ENCODE data around the gene CCDC15. TPM values are rescaled to one million over a fixed set of nuclear protein-coding genes. Genes with fewer than 3 reads are reported as not detected.
A peak's percentile ranks its signal among the peaks of the same experiment; 100 is the strongest.
"Not testable (repeated sequence)": the region's sequence is repeated elsewhere in the genome, so short reads cannot be mapped to it uniquely, and the experiment has no call there.

Gene CCDC15
- total and polyA plus RNA-seq, 2 donors (not counting 1 experiment from before 2014, with no cell fraction given): 1.2 to 2.3 TPM

GRCh38 chr11:124954590-124954955, 571 bp downstream of the CCDC15 start:
- no peaks in the 10 kb centered on the region for H3K36me3 ChIP-seq (ENCODE audit: control insufficient read depth, insufficient read depth, low read length)
- no peaks in the 10 kb centered on the region for H3K9me3 ChIP-seq (ENCODE audit: control insufficient read depth, insufficient read depth, low read depth, low read length)
- DNase-seq (ENCODE audit: low read depth in 2 of 2): no peak
- peak overlapping the region; percentile 27 for H3K4me2 ChIP-seq (ENCODE audit: extremely low read depth, insufficient read depth, low read length)
- peak overlapping the region; percentile 73 for H3K9ac ChIP-seq (ENCODE audit: insufficient read depth, low read length)
- H4K20me1 ChIP-seq (ENCODE audit: control insufficient read depth, extremely low read depth, insufficient read depth, low read length): no peaks in the 10 kb centered on the region
- H3K79me2 ChIP-seq (ENCODE audit: control insufficient read depth, insufficient read depth, low read length): no peaks in the 10 kb centered on the region
- H3K4me3 ChIP-seq (replicated peaks in 1 of 4; ENCODE audit: control extremely low read depth in 1 of 4, insufficient read depth in 1 of 4, low read depth in 3 of 4, low read length in 4 of 4): peak overlapping the region; percentile 58 to 89 (median 68)
- H2AFZ ChIP-seq (ENCODE audit: low read length): peak overlapping the region; percentile 84
- H3K27me3 ChIP-seq (ENCODE audit: control insufficient read depth, insufficient read depth, low read length): no peaks in the 10 kb centered on the region
- H3K4me1 ChIP-seq (ENCODE audit: control insufficient read depth, extremely low read depth, insufficient read depth, low read length): no peaks in the 10 kb centered on the region
- peak overlapping the region; percentile 87 for H3K27ac ChIP-seq (ENCODE audit: insufficient read depth, low read length)
- TF ChIP-seq EZH2 (IDR thresholded peaks at IDR 0.05; ENCODE audit: low read length, missing control alignments) (no peak), CTCF (conservative IDR thresholded peaks at IDR 0.05 in 1 of 2, IDR thresholded peaks at IDR 0.05 in 1 of 2; ENCODE audit: low read depth in 1 of 2, low read length in 2 of 2) (no peak)

GRCh38 chr11:124955035-124955434, 1.0 kb downstream of the CCDC15 start:
- Histone ChIP-seq H3K4me1 (ENCODE audit: control insufficient read depth, extremely low read depth, insufficient read depth, low read length) (no peaks in the 10 kb centered on the region), H3K4me3 (replicated peaks in 1 of 4; ENCODE audit: control extremely low read depth in 1 of 4, insufficient read depth in 1 of 4, low read depth in 3 of 4, low read length in 4 of 4) (peak overlapping the region in 2 of 4 experiments; percentile 58 to 89), H2AFZ (ENCODE audit: low read length) (no peak overlapping the region), H3K4me2 (ENCODE audit: extremely low read depth, insufficient read depth, low read length) (peak overlapping the region; percentile 27), H4K20me1 (ENCODE audit: control insufficient read depth, extremely low read depth, insufficient read depth, low read length) (no peaks in the 10 kb centered on the region), H3K36me3 (ENCODE audit: control insufficient read depth, insufficient read depth, low read length) (no peaks in the 10 kb centered on the region), H3K9me3 (ENCODE audit: control insufficient read depth, insufficient read depth, low read depth, low read length) (no peaks in the 10 kb centered on the region), H3K9ac (ENCODE audit: insufficient read depth, low read length) (no peak overlapping the region), H3K27ac (ENCODE audit: insufficient read depth, low read length) (no peak overlapping the region), H3K27me3 (ENCODE audit: control insufficient read depth, insufficient read depth, low read length) (no peaks in the 10 kb centered on the region), H3K79me2 (ENCODE audit: control insufficient read depth, insufficient read depth, low read length) (no peaks in the 10 kb centered on the region)
- TF ChIP-seq CTCF (conservative IDR thresholded peaks at IDR 0.05 in 1 of 2, IDR thresholded peaks at IDR 0.05 in 1 of 2; ENCODE audit: low read depth in 1 of 2, low read length in 2 of 2) (no peak), EZH2 (IDR thresholded peaks at IDR 0.05; ENCODE audit: low read length, missing control alignments) (no peak)
- DNase-seq (ENCODE audit: low read depth in 2 of 2): no peak

- Histone ChIP-seq H3K27ac (ENCODE audit: insufficient read depth, low read length) (no peak overlapping the region), H3K4me3 (replicated peaks in 1 of 4; ENCODE audit: control extremely low read depth in 1 of 4, insufficient read depth in 1 of 4, low read depth in 3 of 4, low read length in 4 of 4) (no peak overlapping the region), H2AFZ (ENCODE audit: low read length) (no peak overlapping the region), H3K9ac (ENCODE audit: insufficient read depth, low read length) (no peak overlapping the region), H3K36me3 (ENCODE audit: control insufficient read depth, insufficient read depth, low read length) (no peaks in the 10 kb centered on the region), H4K20me1 (ENCODE audit: control insufficient read depth, extremely low read depth, insufficient read depth, low read length) (no peaks in the 10 kb centered on the region), H3K27me3 (ENCODE audit: control insufficient read depth, insufficient read depth, low read length) (no peaks in the 10 kb centered on the region), H3K79me2 (ENCODE audit: control insufficient read depth, insufficient read depth, low read length) (no peaks in the 10 kb centered on the region), H3K9me3 (ENCODE audit: control insufficient read depth, insufficient read depth, low read depth, low read length) (no peaks in the 10 kb centered on the region), H3K4me2 (ENCODE audit: extremely low read depth, insufficient read depth, low read length) (no peak overlapping the region), H3K4me1 (ENCODE audit: control insufficient read depth, extremely low read depth, insufficient read depth, low read length) (no peaks in the 10 kb centered on the region)
- DNase-seq (ENCODE audit: low read depth in 2 of 2): peak; percentile 69 to 90
- TF ChIP-seq EZH2 (IDR thresholded peaks at IDR 0.05; ENCODE audit: low read length, missing control alignments) (no peak), CTCF (conservative IDR thresholded peaks at IDR 0.05 in 1 of 2, IDR thresholded peaks at IDR 0.05 in 1 of 2; ENCODE audit: low read depth in 1 of 2, low read length in 2 of 2) (peak; percentile 72 to 79)
These were observed 8.1 kb downstream of the CCDC15 start for GRCh38 chr11:124961972-124962609.

- not testable (repeated sequence) for DNase-seq (ENCODE audit: low read depth in 2 of 2)
These were observed 14.2 kb downstream of the CCDC15 start for GRCh38 chr11:124968197-124968596.

More at GRCh38 chr11:124968197-124968596, 14.2 kb downstream of the CCDC15 start:
- not testable (repeated sequence) for H3K27ac ChIP-seq (ENCODE audit: insufficient read depth, low read length); H4K20me1 ChIP-seq (ENCODE audit: control insufficient read depth, extremely low read depth, insufficient read depth, low read length); H3K36me3 ChIP-seq (ENCODE audit: control insufficient read depth, insufficient read depth, low read length); H3K4me2 ChIP-seq (ENCODE audit: extremely low read depth, insufficient read depth, low read length); H3K27me3 ChIP-seq (ENCODE audit: control insufficient read depth, insufficient read depth, low read length); H3K9ac ChIP-seq (ENCODE audit: insufficient read depth, low read length); H2AFZ ChIP-seq (ENCODE audit: low read length); H3K79me2 ChIP-seq (ENCODE audit: control insufficient read depth, insufficient read depth, low read length); H3K4me3 ChIP-seq (replicated peaks in 1 of 4; ENCODE audit: control extremely low read depth in 1 of 4, insufficient read depth in 1 of 4, low read depth in 3 of 4, low read length in 4 of 4); H3K4me1 ChIP-seq (ENCODE audit: control insufficient read depth, extremely low read depth, insufficient read depth, low read length); H3K9me3 ChIP-seq (ENCODE audit: control insufficient read depth, insufficient read depth, low read depth, low read length)
